C1 segment of cervical spinal cord (tissue), 14 donors: Measurements from ENCODE around the gene COL4A2.

Experiments
- DNase-seq, 14 donors: peaks; one replicate each; lab custom pipeline; 2025; lab: John Stamatoyannopoulos, UW

COL4A2 gene

DNA sequence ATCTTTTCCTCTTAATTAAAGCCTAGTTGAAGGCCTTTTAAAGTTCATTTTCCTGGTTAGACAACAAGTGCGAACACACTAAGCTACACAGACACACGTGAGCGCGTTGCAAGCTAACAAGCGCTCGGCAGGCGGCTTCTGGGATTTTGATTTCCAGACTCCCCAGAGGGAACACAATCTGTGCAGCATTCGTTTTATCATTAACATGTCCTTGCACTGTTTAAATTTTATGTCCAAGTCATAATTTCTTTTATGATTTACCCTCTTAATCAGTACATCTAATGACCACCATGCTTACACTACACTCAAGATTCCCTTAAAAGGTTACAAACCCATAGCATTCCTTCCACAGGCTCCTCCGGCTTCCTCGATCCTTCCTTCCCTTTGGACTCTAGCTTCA lies 16.9 kb upstream of the COL4A2 start:
- DNase-seq, result no peak

DNA sequence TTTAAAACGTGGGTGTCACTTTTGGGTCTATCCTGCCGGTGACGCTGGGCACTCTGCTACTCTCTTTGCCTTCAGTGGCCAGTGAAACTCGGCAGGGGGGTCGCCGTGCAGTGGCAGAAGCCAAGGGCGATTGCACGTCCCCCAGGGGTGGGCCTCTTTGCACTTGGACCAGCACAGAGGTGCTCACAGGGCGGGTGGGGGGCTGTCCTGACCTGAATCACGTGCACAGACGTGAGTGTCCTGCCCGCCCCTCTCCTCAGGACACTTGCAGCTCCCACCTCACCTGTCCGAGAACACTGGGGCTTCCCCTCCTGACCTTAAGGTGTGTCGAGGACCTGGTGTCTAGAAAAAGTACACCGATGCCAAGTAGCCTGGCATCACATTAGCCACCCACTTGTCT lies 16.3 kb upstream of the COL4A2 start:
- DNase-seq, result no peak

DNA sequence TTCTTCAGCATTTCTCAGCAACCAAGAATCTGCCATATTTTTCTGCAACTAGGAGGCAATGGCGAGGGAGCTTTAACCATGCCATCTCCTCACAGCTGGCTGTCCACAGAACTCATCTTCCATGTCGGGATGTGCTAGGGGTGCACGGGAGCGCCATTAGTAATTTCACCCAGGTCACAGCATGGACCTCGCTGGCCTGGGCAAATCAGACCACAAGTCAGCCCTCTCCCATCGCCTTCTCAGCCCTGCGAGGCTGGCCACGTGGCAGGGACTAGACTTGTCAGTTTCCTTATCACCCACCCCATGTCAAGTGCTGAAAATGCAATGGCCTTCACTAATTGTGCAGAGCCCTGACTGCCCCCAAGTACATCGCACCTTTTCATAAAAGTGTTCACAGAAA lies 15.8 kb upstream of the COL4A2 start:
- no peak for DNase-seq

DNA sequence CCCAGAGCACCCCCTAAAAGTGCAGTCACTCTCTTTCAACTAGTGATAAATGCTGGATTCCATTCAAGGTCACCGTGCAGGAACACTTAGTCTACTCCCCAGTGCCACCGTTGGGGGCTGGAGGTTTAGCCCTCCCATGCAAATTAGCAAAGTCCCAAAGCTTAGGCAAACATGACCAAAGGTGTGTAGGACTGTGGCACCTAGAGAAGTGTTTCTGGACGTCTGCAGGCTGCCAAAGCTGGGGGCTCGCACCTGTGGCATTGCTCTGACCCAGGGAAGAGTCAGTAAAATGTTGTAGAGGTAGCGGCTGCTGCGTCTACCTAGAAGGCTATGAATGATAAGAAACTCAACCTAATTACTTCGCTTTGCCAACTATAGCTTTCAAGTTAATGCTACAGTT lies 14.0 kb upstream of the COL4A2 start:
- DNase-seq, result no peak

DNA sequence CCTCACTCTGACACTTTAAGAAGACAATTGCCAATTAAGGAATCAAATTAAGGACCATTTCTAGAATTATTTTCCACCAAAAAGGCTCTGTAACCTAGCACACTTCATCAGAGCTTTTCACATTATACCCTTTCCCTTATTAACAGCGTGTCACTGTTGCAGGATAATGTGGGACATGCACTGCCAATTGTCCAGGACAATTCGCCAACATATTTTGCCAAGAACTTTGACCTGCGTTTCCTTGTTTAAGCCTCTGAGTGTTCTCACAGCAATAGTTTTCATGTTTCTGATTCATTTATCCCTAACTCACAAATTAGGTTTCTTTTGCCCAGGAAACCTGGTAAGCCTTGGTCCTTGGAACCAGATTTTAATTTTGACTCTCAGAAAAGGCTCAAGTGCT lies 13.4 kb upstream of the COL4A2 start:
- DNase-seq, result no peak

DNA sequence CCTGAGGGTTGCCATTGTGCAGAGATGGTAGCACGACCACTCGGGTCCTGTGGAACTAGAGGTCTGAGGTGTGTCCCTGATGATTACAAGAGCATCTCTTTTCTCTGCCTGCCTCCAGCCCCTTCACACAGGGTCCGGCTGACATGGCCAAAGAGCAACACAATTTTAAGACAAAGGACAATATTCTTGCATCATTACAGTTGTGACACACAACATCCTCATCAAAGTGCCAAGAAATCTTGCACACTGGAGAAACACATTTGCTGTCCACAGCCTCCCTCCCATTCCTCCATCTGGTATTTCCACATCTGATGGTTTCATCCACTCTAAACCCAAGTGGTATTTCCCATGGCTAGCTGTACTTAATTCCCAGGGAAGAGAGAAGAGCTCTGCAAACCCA lies 12.9 kb upstream of the COL4A2 start:
- no peak for DNase-seq

DNA sequence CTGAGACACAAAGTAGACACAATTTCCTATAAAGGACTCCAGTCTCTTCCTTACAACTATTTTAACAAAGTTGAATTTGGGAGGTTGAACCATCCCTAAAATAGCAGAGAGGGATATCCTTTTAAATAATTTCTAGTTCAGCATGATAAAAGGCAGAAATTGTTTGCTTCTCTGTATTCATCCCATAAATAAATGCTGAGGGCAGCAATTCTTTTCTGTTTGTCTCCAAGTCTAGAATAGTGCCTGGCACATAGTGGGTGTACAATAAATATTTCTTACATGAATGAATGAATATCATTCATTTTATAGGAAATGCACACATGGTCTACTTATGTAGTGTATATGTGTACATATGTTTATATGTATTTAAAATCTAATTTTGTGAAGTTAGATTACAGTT lies 12.5 kb upstream of the COL4A2 start:
- no peak for DNase-seq

DNA sequence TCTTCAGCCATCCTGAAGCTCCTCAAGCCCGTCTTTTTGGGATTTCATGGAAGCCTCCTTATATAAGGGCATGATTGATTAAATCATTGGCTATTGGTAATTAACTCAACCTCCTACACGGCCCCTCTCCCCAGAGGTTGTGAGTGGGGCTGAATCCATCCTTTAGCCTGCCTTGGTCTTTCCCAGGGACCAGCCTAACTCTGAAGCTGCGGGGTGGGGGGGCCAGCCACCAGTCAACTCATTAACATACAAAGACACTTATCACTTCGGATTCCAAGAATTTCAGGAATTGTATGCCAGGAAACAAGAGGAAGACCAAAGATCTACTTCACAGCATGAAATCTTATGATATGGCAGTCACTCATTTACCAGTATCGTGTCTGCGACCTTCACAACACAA lies 10.1 kb upstream of the COL4A2 start:
- DNase-seq, result no peak

DNA sequence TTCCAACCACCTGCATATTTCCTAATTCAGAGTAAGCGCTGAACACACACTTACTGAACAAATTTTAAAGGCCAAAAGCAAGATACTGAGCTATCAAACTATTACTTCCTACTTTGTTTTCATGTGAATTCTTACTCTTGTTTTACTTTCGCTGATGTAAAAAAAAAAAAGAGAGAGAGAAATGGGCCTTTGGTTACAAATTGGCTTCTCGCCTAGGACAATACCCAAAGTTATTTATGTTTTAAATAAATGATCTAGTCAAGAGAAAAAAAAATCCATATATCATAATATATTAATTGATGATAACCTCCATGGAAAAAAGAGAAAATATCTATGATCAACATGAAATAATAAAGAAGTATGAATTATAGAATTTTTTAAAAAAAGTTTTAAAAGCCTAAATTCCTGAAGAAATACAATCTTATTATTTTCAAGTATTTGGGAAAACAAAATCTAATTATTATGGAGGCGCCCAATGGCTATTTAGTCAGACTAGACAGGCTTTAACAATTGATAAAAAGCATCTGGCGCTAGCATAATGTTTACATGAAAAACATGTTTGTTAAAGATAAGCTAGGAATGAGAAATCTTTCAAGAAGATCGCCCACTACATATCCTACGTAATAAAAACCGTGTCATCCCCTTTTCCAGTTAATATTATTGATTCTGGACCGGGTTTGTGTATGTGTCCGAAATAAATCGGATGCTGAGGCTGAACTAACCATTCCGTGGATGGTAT lies 9.1 kb upstream of the COL4A2 start:
- DNase-seq, result no peak

DNA sequence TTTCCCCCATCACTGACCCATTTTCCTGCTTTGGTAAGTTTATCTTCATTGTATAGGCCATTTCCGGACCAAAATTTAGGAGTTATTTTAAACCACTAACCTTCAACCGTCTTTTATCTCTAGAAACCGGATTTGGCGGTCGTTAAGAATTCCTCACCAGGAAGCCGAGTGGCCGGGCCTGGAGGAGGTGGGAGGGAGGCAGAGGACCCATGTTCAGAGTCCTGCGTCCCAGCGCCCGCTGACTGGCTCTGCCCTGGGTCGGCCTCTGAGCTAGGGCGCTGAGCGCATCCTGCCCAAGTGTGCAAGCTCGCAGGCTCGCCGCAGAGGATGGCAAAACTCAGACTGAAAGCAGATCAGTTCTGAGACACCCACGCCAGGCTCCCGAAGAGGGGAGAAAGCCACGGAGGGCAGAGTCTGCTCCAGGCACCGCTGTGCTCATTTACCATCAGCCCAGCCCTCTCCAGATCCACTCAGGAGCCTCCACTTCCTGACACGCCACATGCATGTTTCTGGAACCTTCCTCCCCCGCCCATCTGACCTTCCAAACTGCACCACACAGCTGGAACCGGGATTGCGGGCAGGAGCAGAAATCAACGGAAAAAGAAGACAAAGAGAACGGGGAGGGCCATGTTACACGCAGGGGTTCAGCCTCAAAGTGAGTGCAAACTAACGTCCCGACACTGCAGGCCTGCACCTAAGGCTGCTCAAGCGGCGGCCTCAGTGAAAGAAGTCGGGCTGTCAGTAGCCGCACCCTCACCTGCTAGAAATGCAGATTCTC lies 8.4 kb upstream of the COL4A2 start:
- DNase-seq, result no peak

DNA sequence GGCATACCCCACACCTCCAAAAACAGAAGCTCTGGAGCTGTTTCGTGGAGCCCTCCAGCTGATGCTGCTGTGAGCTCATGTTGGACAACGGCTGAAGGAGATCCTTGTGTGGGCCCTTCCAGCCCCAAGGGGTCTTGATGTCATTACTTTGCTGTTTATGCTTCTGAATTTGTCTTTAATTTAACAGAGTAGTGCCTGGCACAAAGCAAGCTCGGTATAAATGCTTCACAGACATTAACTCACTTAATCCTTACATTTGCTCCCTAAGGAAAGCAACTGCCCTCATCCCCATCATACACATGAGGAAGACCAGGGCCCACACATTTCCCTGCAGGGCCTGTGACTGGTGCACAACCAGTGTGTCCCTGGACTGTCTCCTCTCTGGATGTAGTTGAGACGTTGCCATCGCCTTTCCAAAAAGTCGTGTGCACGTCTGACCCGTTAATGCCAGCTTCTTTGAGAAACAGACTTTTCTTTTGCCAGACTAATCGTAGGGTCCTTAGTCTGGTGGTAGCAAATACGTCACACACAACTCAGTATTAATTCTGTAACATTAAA lies 7.7 kb upstream of the COL4A2 start:
- DNase-seq, result no peak

DNA sequence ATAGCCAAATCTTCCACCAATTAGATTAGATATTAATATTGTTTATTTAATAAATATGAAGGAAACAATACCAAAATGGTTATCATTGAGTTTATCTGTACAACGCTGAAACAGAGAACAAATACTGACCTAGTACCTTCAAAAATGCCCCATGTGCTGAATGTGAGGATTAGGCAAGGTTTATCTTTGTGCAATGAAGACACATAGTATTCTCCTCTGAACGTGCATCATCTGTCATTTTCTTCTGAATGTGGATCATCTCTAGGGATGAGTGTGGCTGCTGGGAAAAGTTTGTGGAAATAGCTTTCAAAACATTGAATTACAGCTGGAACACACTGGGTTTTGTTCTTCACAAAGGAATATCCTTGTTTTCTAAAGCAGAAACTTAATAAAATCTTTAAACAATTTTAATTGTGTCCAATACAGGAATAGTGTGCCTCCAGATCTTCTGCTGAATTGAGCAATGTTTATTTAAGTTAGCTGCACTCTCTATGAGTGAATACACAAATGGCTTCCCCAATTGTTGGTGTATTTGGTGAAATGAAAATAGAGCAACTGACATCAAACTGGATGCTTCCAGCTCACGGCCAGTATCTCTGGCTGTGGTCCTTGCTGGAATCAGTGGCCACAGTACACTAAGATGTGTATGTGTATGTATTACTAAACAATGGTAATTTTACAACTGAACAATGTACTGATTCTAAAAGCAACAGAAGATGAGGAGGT lies 6.8 kb upstream of the COL4A2 start:
- DNase-seq, result no peak

DNA sequence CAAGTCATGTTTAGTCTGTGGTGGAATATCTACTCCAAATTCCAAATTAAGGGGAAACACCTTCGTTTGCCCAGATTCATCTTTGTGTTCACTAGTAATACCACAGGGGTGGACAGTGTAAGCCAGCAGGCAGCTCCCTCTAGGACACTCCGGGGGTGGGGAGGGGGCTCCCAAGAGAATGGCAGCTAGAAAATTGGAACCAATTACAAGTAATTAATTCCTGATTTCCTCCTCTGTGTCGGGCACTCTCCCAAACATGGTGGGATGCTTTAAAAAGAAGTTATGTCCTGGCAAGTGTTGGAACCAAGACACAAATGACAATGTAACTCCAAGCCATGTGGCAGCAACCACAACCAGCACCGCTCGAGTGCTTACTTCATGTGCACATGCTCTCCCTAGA lies 6.0 kb upstream of the COL4A2 start:
- no peak for DNase-seq

DNA sequence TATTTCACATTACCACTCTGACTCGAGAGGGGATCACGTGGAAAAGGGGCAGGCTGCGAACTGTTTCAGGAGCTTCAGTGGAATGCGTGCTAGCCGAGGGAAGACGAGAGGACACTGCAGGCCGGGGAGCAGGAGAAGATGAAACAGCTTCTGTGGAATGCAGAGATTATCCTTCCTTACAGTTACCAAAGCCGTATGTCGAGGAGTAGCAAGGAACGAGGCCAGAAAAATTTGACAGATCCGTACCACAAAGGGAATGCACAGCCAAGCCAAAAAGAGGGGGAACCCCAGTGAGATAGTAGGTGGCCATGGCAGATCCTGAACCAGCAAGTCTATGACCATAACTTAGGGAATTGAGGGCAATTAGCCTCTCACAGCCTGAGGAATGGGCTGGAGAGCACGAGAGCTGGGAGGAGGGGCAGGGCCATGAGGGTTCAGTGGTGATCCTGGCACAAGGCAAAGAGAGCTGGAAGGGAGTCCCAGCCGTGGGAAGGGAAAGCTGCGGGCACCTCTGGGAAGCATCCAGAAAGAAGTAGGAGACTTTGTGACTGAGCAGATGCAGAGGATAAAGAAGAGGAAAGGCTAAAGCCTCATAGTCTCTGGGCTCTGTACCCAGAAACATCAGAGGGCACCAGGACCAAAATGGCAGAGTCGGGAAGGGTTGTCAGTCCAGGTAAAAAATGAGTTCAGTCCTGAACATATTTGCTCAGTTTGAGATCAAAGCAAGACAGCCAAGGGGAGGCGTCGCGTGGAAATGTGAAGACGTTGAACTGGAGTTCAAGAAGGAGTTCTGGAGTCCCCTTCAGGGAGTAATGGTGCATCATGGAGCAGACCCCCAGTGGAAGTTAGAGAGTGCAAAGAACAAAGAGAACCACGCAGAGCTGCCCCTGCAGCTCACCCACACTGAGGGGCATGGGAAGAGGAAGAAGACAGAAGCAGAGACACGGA lies 5.2 kb upstream of the COL4A2 start:
- no peak for DNase-seq

DNA sequence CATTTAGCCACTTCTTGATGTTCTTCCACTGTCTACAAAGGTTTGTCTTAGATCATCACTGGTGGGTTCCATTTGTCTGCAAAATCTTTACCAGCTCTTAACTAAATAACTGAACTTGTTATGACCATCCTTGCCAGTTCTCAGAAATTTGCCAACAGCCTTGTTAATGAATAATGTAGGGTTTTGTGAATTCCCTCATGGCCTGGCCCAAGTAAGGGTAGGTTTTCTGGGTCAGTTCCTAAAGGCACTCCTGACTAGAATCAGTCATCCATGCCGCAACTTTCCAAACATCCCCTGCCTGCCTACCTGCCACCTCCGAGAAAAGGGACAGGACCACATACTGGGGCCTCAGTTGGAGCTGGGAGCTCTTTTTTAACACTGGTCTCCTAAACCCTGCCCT lies 4.1 kb upstream of the COL4A2 start:
- no peak for DNase-seq

DNA sequence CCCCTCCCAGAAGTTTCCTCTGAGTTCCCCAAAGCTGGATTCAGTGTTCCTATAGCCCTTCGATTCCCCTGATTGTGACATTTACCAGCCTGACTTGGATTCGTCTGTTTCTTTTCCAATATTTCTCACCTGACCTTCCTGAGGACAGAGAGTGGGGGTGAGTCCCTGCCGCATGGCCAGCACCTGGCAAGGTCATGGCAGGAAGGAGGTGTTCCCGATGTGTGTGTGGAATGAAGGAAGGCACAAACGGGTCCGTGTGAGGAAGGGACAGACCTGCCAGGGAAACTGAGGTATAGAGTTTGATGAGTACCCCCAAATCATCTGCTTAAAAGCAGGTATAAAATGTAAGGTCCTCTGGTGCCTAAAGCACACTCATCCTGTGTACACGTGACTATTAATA lies 3.4 kb upstream of the COL4A2 start:
- DNase-seq, result no peak

DNA sequence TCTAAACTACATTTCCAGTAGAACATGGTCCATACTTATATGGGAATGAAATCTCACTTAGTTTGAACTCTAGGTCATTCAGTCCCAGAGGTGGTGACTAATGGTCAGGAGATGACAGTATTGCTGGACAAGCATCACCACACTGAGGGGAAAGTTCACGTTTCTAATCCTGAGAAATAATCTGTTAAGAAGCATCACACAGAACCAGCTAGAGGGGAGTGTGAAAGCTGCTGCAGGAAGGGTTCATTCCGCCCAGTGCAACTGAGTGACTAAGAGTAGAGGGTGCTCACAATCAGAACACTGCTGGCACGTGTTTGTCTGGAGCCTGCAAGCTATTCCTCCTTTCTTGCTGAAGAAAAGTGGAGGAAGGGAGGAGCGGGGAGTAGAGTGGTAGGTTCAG lies 2.8 kb upstream of the COL4A2 start:
- no peak for DNase-seq

DNA sequence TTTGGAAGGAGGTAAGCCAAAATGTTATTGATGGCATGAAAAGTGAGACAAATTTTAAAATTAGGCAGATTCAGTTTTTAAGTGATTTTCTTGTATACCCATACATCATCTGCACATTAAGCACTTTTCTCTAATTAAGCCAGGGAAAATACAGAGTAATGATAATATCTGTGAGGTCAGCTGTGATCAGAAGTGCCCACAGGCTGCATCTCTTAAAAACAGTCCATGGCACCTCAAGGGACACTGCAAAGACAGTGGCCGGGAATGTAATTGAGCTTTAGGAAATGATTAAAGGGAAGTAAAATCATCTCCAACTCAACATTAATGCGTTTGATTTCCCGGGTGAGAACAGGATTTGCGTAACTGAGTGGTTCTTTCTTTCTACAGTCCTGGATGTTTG lies 2.1 kb upstream of the COL4A2 start:
- no peak for DNase-seq

DNA sequence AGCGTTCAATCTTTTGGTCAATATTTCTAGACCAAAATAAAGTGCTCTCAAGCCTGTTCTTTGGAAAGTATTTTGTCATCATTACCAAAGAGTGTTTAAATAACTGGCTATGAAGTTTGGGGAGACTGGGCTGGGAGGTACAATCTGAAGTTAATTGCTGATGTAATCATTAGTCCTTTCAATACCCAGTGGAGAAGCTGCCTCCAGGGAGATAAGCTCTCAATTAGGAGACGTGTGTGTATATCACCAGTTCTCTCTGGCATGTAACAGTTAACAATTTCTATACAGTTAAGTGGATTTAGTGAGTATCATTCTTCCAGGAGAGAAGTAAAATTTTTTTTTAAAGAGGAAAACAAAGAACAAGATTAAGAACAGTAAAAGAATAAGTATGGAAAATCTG lies 1.5 kb upstream of the COL4A2 start:
- no peak for DNase-seq

DNA sequence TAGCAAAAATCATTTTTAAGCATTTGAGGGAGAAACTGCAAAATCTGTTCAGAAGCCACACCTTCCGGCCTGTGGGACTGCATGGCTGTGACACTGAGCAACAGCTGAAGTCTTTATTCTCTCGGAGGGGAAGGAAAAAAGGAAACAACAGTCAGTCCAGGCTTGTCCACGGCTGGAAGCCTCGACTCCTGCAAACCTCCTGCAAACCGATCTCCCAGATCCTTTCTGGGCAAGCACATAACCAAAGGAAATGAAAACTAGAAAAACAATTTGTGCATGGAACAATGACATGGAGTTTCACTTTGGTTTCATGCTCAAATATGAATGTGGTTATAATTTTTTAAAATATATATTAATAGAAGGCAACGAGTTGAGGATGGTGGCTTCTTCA lies 1.1 kb upstream of the COL4A2 start:
- DNase-seq, result no peak

DNA sequence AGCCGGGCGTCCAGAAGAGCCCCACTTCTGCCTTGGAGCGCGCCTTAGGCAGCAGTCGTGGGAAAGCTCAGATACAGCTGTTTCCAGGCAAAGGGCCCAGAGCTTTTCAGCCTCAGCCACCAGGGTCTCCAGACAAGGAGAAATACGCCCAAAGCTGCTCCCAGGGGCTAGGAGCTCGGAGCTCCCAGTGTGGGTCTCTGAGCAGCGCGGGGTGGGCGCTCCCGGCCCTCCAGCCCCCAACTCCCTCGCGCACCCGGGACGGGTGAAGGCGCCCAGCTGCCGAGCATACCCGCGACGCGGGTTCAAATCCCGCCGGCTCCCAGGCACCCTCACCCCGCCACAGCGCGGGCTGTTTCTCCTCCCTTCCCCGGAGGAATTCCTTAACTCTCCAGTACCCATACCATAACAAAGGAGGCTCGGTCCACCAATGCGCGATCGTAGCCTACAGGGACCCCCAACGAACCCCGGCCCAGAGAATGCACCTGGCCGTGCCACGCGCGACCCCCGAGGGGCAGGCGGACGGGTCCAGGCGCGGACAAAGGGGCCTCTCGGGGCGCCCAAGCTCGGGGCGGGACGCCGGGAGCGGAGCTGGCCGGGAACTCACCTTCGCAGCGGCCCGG lies 634 bp upstream of the COL4A2 start:
- no peak for DNase-seq
